ENCODE data around the gene LGALS7.
"Not testable (repeated sequence)": the region's sequence is repeated elsewhere in the genome, so short reads cannot be mapped to it uniquely, and the experiment has no call there.

DNA sequence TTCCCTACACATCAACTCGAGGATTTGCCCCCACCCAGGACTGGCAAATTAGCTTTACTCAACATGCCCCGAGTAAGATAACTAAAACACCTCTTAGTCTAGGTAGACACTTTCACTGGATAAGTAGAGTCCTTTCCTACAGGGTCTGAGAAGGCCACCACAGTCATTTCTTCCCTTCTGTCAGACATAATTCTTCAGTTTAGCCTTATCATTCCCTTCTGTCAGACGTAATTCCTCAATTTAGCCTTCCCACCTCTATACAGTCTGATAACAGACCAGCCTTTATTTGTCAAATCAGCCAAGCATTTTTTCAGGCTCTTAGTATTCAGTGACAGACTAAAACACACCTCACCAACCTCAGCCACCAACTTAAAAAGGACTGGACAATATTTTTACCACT, 19.5 kb downstream of the LGALS7 start:
- not testable (repeated sequence) for TF ChIP-seq CTCF, EP300, POLR2A, POLR2AphosphoS5 (IDR thresholded peaks at IDR 0.05)
